OCI-LY3 (cell line): ENCODE data around the gene APLP1.
"Not testable (repeated sequence)": the region's sequence is repeated elsewhere in the genome, so short reads cannot be mapped to it uniquely, and the experiment has no call there.

Experiments
- H2AFZ ChIP-seq: fragments of 200-600, 300-600 bp; shearing (Covaris generic); 2 replicates; pipeline ENCODE4 v1.6.0; 2014; ENCODE audit warnings: antibody characterized with exemption, low read depth, low read length
- H3K27ac ChIP-seq: fragments of 200-600, 300-600 bp; sonication (generic); 2 replicates; pipeline ENCODE4 v1.5.1; 2014; ENCODE audit warnings: mild to moderate bottlenecking, low read length, moderate library complexity, mixed read lengths
- H3K27me3 ChIP-seq: fragments of 200-600, 300-600 bp; sonication (generic); 2 replicates; pipeline ENCODE4 v1.6.1; 2014; ENCODE audit warnings: low read depth, low read length, mixed read lengths
- H3K36me3 ChIP-seq: fragments of 200-600, 300-600 bp; sonication (generic); replicated peaks from 2 replicates; pipeline ENCODE3; 2014; ENCODE audit warnings: low read depth, low read length, mixed read lengths
- H3K4me1 ChIP-seq: fragments of 300-600, 200-600 bp; sonication (generic); 2 replicates; pipeline ENCODE4 v1.6.1; 2014; ENCODE audit warnings: low read length, mixed read lengths
- H3K4me2 ChIP-seq: fragments of 200-600, 300-600 bp; sonication (generic); 2 replicates; pipeline ENCODE4 v1.6.1; 2014; ENCODE audit warnings: low read length, mixed read lengths
- H3K4me3 ChIP-seq: fragments of 300-600, 200-600 bp; sonication (generic); 2 replicates; pipeline ENCODE4 v1.5.1; 2014; ENCODE audit warnings: antibody characterized with exemption, mild to moderate bottlenecking, low read length, moderate library complexity
- H3K79me2 ChIP-seq: fragments of 300-600, 200-600 bp; shearing (Covaris generic); 2 replicates; pipeline ENCODE4 v1.6.1; 2014; ENCODE audit warnings: mild to moderate bottlenecking, low read length, mixed read lengths
- H3K9ac ChIP-seq: fragments of 300-600, 200-600 bp; shearing (Covaris generic); 2 replicates; pipeline ENCODE4 v1.6.0; 2014; ENCODE audit warnings: mild to moderate bottlenecking, low read length, moderate library complexity
- H3K9me3 ChIP-seq: fragments of 200-600, 300-600 bp; shearing (Covaris generic); 2 replicates; pipeline ENCODE4 v1.6.1; 2014; ENCODE audit warnings: low read length, mixed read lengths; ENCODE audit not compliant: insufficient read depth
- H4K20me1 ChIP-seq: fragments of 200-600, 300-600 bp; sonication (generic); 2 replicates; pipeline ENCODE4 v1.6.1; 2016; ENCODE audit warnings: low read length, mixed read lengths; ENCODE audit not compliant: insufficient read depth
- CTCF ChIP-seq: fragments of 200-600, 300-600 bp; sonication (generic); IDR thresholded peaks from 2 replicates; pipeline ENCODE4 v1.5.1; 2014; ENCODE audit warnings: antibody characterized with exemption, low read length, low read depth
- EZH2phosphoT487 ChIP-seq: fragments of 200-600 bp; shearing (Covaris generic); IDR thresholded peaks from 2 replicates; pipeline ENCODE4 v1.6.1; 2018; ENCODE audit warnings: antibody characterized with exemption, mixed run types, low read depth

Gene APLP1

GRCh38 chr19:35830986-35831385 is 37.4 kb upstream of the APLP1 start:
- H3K9ac ChIP-seq: no peak overlapping the region
- H2AFZ ChIP-seq: no peak overlapping the region
- no peaks in the 10 kb centered on the region for H3K36me3 ChIP-seq
- H3K4me1 ChIP-seq: no peaks in the 10 kb centered on the region
- peaks cover 18% of the 10 kb centered on the region for H3K27me3 ChIP-seq
- H3K79me2 ChIP-seq: no peaks in the 10 kb centered on the region
- H3K4me2 ChIP-seq: no peak overlapping the region
- H3K9me3 ChIP-seq: no peaks in the 10 kb centered on the region
- H3K4me3 ChIP-seq: no peak overlapping the region
- no peak overlapping the region for H3K27ac ChIP-seq
- no peak for TF ChIP-seq CTCF
- no peak for TF ChIP-seq EZH2phosphoT487
- no peaks in the 10 kb centered on the region for H4K20me1 ChIP-seq

- Histone ChIP-seq H3K36me3 (no peaks in the 10 kb centered on the region), H3K27me3 (peaks cover 18% of the 10 kb centered on the region), H2AFZ (no peak overlapping the region), H3K4me2 (no peak overlapping the region), H4K20me1 (no peaks in the 10 kb centered on the region), H3K9me3 (no peaks in the 10 kb centered on the region), H3K4me3 (no peak overlapping the region), H3K79me2 (no peaks in the 10 kb centered on the region), H3K4me1 (no peaks in the 10 kb centered on the region), H3K9ac (no peak overlapping the region), H3K27ac (no peak overlapping the region)
- TF ChIP-seq CTCF: no peak
- no peak for TF ChIP-seq EZH2phosphoT487
These were observed 36.3 kb upstream of the APLP1 start for GRCh38 chr19:35832054-35832453.

- H3K9ac ChIP-seq: no peak overlapping the region
- H3K9me3 ChIP-seq: no peaks in the 10 kb centered on the region
- no peak overlapping the region for H3K4me2 ChIP-seq
- H3K79me2 ChIP-seq: no peaks in the 10 kb centered on the region
- H3K27me3 ChIP-seq: peaks cover 21% of the 10 kb centered on the region
- no peak overlapping the region for H3K4me3 ChIP-seq
- H3K27ac ChIP-seq: no peak overlapping the region
- TF ChIP-seq CTCF (no peak), EZH2phosphoT487 (no peak)
- H3K36me3 ChIP-seq: no peaks in the 10 kb centered on the region
- no peak overlapping the region for H2AFZ ChIP-seq
- H3K4me1 ChIP-seq: no peaks in the 10 kb centered on the region
- no peaks in the 10 kb centered on the region for H4K20me1 ChIP-seq
These were observed 34.4 kb upstream of the APLP1 start for GRCh38 chr19:35833972-35834371.

GRCh38 chr19:35836096-35836495 is 32.3 kb upstream of the APLP1 start:
- H3K36me3 ChIP-seq, H3K9me3 ChIP-seq, H3K27ac ChIP-seq, H3K4me2 ChIP-seq, H3K4me3 ChIP-seq, H2AFZ ChIP-seq, H3K4me1 ChIP-seq, H4K20me1 ChIP-seq, H3K79me2 ChIP-seq, H3K9ac ChIP-seq: not testable (repeated sequence)
- peaks cover 21% of the 10 kb centered on the region for H3K27me3 ChIP-seq
